K562 (cell line): ENCODE results near the gene DPH2. TPM values are rescaled to one million over a fixed set of nuclear protein-coding genes. Genes with fewer than 3 reads are reported as not detected.
A peak's percentile ranks its signal among the peaks of the same experiment; 100 is the strongest.

Source experiments
- BCOR ChIP-seq: fragments of 450-650 bp; IDR thresholded peaks from 2 replicates; pipeline ENCODE4 v1.6.1; 2016
- FOXA3 ChIP-seq, 2 experiments: fragments of 450-650 bp in 1 of 2; sonication (generic) in 1 of 2; formaldehyde crosslinking; IDR thresholded peaks in 1 of 2; conservative IDR thresholded peaks in 1 of 2; 2 replicates each; pipeline versions ENCODE4 v1.4.0 to v1.8.0; 2020 to 2022; ENCODE audit warnings: mild to moderate bottlenecking in 2 of 2, missing genetic modification reagents in 1 of 2
- MBD2 ChIP-seq: sonication (generic); IDR thresholded peaks from 2 replicates; pipeline ENCODE4 v1.6.1; 2016; ENCODE audit warnings: low read depth, borderline replicate concordance
- POLR2G ChIP-seq: fragments of 200-400 bp; formaldehyde crosslinking; IDR thresholded peaks from 2 replicates; pipeline ENCODE4 v1.6.1; 2017; ENCODE audit warnings: low read depth, mild to moderate bottlenecking, antibody characterized with exemption, low read length, moderate library complexity
- RAD21 ChIP-seq, 2 experiments: fragments of 250-450 bp in 1 of 2; fragments of 450-650 bp in 1 of 2; sonication (Bioruptor Pico) in 1 of 2; formaldehyde crosslinking in 1 of 2; IDR thresholded peaks in 1 of 2; conservative IDR thresholded peaks in 1 of 2; 2 replicates each; pipeline versions ENCODE4 v1.4.0 to v1.8.0; 2020 to 2022; ENCODE audit warnings: mild to moderate bottlenecking in 2 of 2, moderate library complexity in 1 of 2
- ZFP36 ChIP-seq: fragments of 150-350 bp; IDR thresholded peaks from 2 replicates; pipeline ENCODE4 v1.6.1; 2018; ENCODE audit warnings: low read length, low read depth; ENCODE audit not compliant: partially characterized antibody
- ZNF830 ChIP-seq: fragments of 250-450 bp; sonication (Bioruptor Pico); IDR thresholded peaks from 2 replicates; pipeline ENCODE4 v1.5.0; 2021; ENCODE audit warnings: mild to moderate bottlenecking
- polyA plus RNA-seq, 8 experiments: library from polyadenylated mRNA; depleted of rRNA in 4 of 8; stranded (reverse) in 5 of 8; unstranded in 3 of 8; fragments of >200 nt; fragmentation: Nextera tagmentation in 2 of 8; fragmentation: Illumina TruSeq in 1 of 8; extraction: Ambion mirVana in 2 of 8; extraction: Trizol in 1 of 8; gene quantifications; 2 replicates each; pipeline versions ENCODE4 v1.2.1 to v1.2.3, GENCODE V29; 2011 to 2014; ENCODE audit warnings: inconsistent platforms in 1 of 8, missing spikeins in 1 of 8
- total RNA-seq, 7 experiments: library from RNA; depleted of rRNA in 6 of 7; stranded (reverse); fragments of >200 nt in 6 of 7; fragmentation: Illumina TruSeq in 2 of 7; extraction: Trizol in 2 of 7; gene quantifications; 2 replicates each; pipeline versions ENCODE4 v1.2.1 to v1.2.3, GENCODE V29; 2011 to 2021; ENCODE audit warnings: low replicate concordance in 1 of 7
- TF ChIP-seq, protein P1 (sequence below): sonication (generic); formaldehyde crosslinking; IDR thresholded peaks from 2 replicates; pipeline ENCODE4 v1.8.0; 2022; ENCODE audit warnings: mild to moderate bottlenecking, missing genetic modification reagents
- TF ChIP-seq, protein P2 (sequence below), 3 experiments: IDR thresholded peaks in 2 of 3; conservative IDR thresholded peaks in 1 of 3; 2 replicates each; pipeline ENCODE4 v1.5.1; 2011 to 2012; ENCODE audit warnings: low read length in 3 of 3, mild to moderate bottlenecking in 3 of 3, control low read depth in 2 of 3, improper control_type of control experiment in 1 of 3, inconsistent platforms in 1 of 3, low read depth in 1 of 3, mixed read lengths in 1 of 3, moderate library complexity in 1 of 3; ENCODE audit not compliant: insufficient read depth in 2 of 3
- TF ChIP-seq, protein P3 (sequence below): fragments of 450-650 bp; conservative IDR thresholded peaks from 2 replicates; pipeline ENCODE4 v1.6.1; 2016; ENCODE audit warnings: missing genetic modification characterization, low read depth, mild to moderate bottlenecking, missing compliant biosample characterization, moderate library complexity

Gene DPH2
- total and polyA plus RNA-seq, 9 of the 15 experiments (the other 6 are each of a cell fraction or from before 2014, with no cell fraction given) = 17.9 to 94.1 (median 68.1) TPM

DNA sequence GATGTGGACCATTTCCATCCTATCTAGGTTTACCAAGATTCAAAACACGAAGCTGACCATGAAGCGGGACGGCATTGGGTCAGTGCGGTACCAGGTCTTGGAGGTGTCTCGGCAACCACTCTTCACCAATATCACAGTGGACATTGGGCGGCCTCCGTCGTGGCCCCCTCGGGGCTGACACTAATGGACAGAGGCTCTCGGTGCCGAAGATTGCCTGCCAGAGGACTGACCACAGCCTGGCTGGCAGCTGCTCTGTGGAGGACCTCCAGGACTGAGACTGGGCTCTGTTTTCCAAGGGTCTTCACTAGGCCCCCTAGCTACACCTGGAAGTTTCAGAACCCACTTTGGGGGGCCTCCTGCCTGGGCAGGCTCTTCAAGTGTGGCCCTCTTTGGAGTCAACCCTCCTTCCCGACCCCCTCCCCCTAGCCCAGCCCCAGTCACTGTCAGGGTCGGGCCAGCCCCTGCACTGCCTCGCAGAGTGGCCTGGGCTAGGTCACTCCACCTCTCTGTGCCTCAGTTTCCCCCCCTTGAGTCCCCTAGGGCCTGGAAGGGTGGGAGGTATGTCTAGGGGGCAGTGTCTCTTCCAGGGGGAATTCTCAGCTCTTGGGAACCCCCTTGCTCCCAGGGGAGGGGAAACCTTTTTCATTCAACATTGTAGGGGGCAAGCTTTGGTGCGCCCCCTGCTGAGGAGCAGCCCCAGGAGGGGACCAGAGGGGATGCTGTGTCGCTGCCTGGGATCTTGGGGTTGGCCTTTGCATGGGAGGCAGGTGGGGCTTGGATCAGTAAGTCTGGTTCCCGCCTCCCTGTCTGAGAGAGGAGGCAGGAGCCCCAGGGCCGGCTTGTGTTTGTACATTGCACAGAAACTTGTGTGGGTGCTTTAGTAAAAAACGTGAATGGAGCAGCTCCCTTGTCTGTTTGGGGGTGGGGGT lies 20.7 kb downstream of the DPH2 start (continued):
- TF ChIP-seq RAD21 (CRISPR knock-in tag; conservative IDR thresholded peaks at IDR 0.05 in 1 of 2, IDR thresholded peaks at IDR 0.05 in 1 of 2) (peak in 1 of 2 experiments; percentile 22; a peak in 1 of 4 replicates), FOXA3 (CRISPR knock-in tag; conservative IDR thresholded peaks at IDR 0.05 in 1 of 2, IDR thresholded peaks at IDR 0.05 in 1 of 2) (0 out of 4 replicates have a peak, but pooled peaks of 1 of the 2 experiments have one; percentile 32), MBD2 (0 out of 2 replicates have a peak, but pooled peaks have one; percentile 9), ZFP36 (peak; percentile 12), BCOR (0 out of 2 replicates have a peak, but pooled peaks have one; percentile 35), ZNF830 (CRISPR knock-in tag) (0 out of 2 replicates have a peak, but pooled peaks have one; percentile 40), POLR2G (peak; percentile 60)
- TF ChIP-seq, protein P1, sequence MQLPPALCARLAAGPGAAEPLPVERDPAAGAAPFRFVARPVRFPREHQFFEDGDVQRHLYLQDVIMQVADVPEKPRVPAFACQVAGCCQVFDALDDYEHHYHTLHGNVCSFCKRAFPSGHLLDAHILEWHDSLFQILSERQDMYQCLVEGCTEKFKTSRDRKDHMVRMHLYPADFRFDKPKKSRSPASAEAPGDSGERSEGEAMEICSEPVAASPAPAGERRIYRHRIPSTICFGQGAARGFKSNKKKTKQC (CRISPR knock-in tag) = 0 out of 2 replicates have a peak, but pooled peaks have one; percentile 9
- TF ChIP-seq, protein P2, sequence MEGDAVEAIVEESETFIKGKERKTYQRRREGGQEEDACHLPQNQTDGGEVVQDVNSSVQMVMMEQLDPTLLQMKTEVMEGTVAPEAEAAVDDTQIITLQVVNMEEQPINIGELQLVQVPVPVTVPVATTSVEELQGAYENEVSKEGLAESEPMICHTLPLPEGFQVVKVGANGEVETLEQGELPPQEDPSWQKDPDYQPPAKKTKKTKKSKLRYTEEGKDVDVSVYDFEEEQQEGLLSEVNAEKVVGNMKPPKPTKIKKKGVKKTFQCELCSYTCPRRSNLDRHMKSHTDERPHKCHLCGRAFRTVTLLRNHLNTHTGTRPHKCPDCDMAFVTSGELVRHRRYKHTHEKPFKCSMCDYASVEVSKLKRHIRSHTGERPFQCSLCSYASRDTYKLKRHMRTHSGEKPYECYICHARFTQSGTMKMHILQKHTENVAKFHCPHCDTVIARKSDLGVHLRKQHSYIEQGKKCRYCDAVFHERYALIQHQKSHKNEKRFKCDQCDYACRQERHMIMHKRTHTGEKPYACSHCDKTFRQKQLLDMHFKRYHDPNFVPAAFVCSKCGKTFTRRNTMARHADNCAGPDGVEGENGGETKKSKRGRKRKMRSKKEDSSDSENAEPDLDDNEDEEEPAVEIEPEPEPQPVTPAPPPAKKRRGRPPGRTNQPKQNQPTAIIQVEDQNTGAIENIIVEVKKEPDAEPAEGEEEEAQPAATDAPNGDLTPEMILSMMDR (IDR thresholded peaks at IDR 0.05 in 2 of 3, conservative IDR thresholded peaks at IDR 0.05 in 1 of 3; ENCODE audit: insufficient read depth in 2 of 3, low read depth in 1 of 3, low read length in 3 of 3) = peak in 2 of 3 experiments; percentile 16 to 20; a peak in 2 of 6 replicates
- TF ChIP-seq, protein P3, sequence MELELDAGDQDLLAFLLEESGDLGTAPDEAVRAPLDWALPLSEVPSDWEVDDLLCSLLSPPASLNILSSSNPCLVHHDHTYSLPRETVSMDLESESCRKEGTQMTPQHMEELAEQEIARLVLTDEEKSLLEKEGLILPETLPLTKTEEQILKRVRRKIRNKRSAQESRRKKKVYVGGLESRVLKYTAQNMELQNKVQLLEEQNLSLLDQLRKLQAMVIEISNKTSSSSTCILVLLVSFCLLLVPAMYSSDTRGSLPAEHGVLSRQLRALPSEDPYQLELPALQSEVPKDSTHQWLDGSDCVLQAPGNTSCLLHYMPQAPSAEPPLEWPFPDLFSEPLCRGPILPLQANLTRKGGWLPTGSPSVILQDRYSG = no peak
